GM18505 (cell line): Measurements from ENCODE around the gene NUDC.

ENCODE experiments used
- ATAC-seq: cut with Tn5 transposase; IDR thresholded peaks from one replicate; pipeline ENCODE4 v1.9.1; 2021; ENCODE audit not compliant: unreplicated experiment
- POLR2A ChIP-seq: IDR thresholded peaks from 4 replicates; pipeline ENCODE4 v1.6.1; 2011; ENCODE audit warnings: borderline replicate concordance; ENCODE audit not compliant: insufficient read depth, insufficient read length; ENCODE audit errors: extremely low read depth

The NUDC gene

GRCh38 chr1:26950602-26951001 lies 29.1 kb downstream of the NUDC start:
- no peak for ATAC-seq
- TF ChIP-seq POLR2A = no peak

GRCh38 chr1:26951216-26951615 lies 29.7 kb downstream of the NUDC start:
- TF ChIP-seq POLR2A = no peak
- no peak for ATAC-seq

- no peak for TF ChIP-seq POLR2A
- ATAC-seq = no peak
Observed at GRCh38 chr1:26951821-26952497, 30.4 kb downstream of the NUDC start.

- no peak for TF ChIP-seq POLR2A
- ATAC-seq = no peak
Observed at GRCh38 chr1:26953374-26953773, 31.8 kb downstream of the NUDC start.

GRCh38 chr1:26956321-26956720 lies 34.8 kb downstream of the NUDC start:
- no peak for ATAC-seq
- no peak for TF ChIP-seq POLR2A

GRCh38 chr1:26957306-26957705 lies 35.8 kb downstream of the NUDC start:
- no peak for ATAC-seq
- TF ChIP-seq POLR2A = no peak

- no peak for ATAC-seq
- TF ChIP-seq POLR2A = no peak
Observed at GRCh38 chr1:26959270-26959669, 37.7 kb downstream of the NUDC start.

- no peak for TF ChIP-seq POLR2A
- ATAC-seq = no peak
Observed at GRCh38 chr1:26959722-26960624, 38.4 kb downstream of the NUDC start, which contains the start of gene KDF1. Gene KDF1 (minus strand): TSS chr1:26960468. CDS start chr1:26952380, 8,088 bp downstream.

- TF ChIP-seq POLR2A = no peak
- ATAC-seq = no peak
Observed at GRCh38 chr1:26960625-26960966, 39.1 kb downstream of the NUDC start.

- no peak for ATAC-seq
- TF ChIP-seq POLR2A = no peak
Observed at GRCh38 chr1:26961826-26962225, 40.3 kb downstream of the NUDC start.

- TF ChIP-seq POLR2A = no peak
- no peak for ATAC-seq
Observed at GRCh38 chr1:26965213-26965612, 43.7 kb downstream of the NUDC start.

- no peak for ATAC-seq
- TF ChIP-seq POLR2A = no peak
Observed at GRCh38 chr1:26965628-26966027, 44.1 kb downstream of the NUDC start.

- TF ChIP-seq POLR2A = no peak
- ATAC-seq = no peak
Observed at GRCh38 chr1:26970810-26971209, 49.3 kb downstream of the NUDC start.

GRCh38 chr1:26971590-26971989 lies 50.0 kb downstream of the NUDC start:
- no peak for TF ChIP-seq POLR2A
- no peak for ATAC-seq

- ATAC-seq = no peak
- no peak for TF ChIP-seq POLR2A
Observed at GRCh38 chr1:26972390-26972789, 50.8 kb downstream of the NUDC start.

- TF ChIP-seq POLR2A = no peak
- ATAC-seq = no peak
Observed at GRCh38 chr1:26972821-26973220, 51.3 kb downstream of the NUDC start.
